ENCODE measurements around the gene LCE2C. TPM values are rescaled to one million over a fixed set of nuclear protein-coding genes. Genes with fewer than 3 reads are reported as not detected.
"Not testable (repeated sequence)": the region's sequence is repeated elsewhere in the genome, so short reads cannot be mapped to it uniquely, and the experiment has no call there.

The LCE2C gene
- not detected in 2 replicates for polyA plus RNA-seq (2013)

- not testable (repeated sequence) for H2AK5ac ChIP-seq (ENCODE audit: low read length); H3K4me2 ChIP-seq (ENCODE audit: low read length); H3K9ac ChIP-seq (ENCODE audit: low read length); H4K8ac ChIP-seq (ENCODE audit: low read depth, low read length); H3K36me3 ChIP-seq (ENCODE audit: control insufficient read depth in 1 of 2, insufficient read depth in 2 of 2, low read length in 2 of 2); H4K91ac ChIP-seq (ENCODE audit: low read depth, low read length); H3K4me3 ChIP-seq (ENCODE audit: low read depth, low read length); H2BK12ac ChIP-seq (ENCODE audit: low read length); H4K12ac ChIP-seq (ENCODE audit: low read depth, low read length); H3K27ac ChIP-seq (ENCODE audit: low read depth, low read length); H3K79me2 ChIP-seq (ENCODE audit: control insufficient read depth, insufficient read depth, low read length, poor library complexity); H2BK120ac ChIP-seq (ENCODE audit: insufficient read depth, low read length, poor library complexity); H3K79me1 ChIP-seq (ENCODE audit: low read length); H3K4me1 ChIP-seq (ENCODE audit: control insufficient read depth in 1 of 2, insufficient read depth in 2 of 2, low read length in 2 of 2); H3K27me3 ChIP-seq (ENCODE audit: insufficient read depth, low read length); H2AFZ ChIP-seq (ENCODE audit: insufficient read depth, low read length, poor library complexity); H2BK5ac ChIP-seq (ENCODE audit: low read depth, low read length, poor library complexity); H3K4ac ChIP-seq (ENCODE audit: low read depth, low read length); H3K14ac ChIP-seq (ENCODE audit: low read length); H3K18ac ChIP-seq (ENCODE audit: low read length); H3K23ac ChIP-seq (ENCODE audit: low read length)
- peak; percentile 42 to 67 for DNase-seq
- peaks cover 22% of the 10 kb centered on the region for H3K9me3 ChIP-seq (ENCODE audit: insufficient read depth, low read depth, low read length)
- WGBS (ENCODE audit: extremely low coverage, insufficient coverage, insufficient read length): no CpG with 5 or more reads among the region's 3 CpGs
Observed at GRCh38 chr1:152674983-152675382, at the start of gene LCE2C. LCE2C (plus strand) TSS chr1:152675279; CDS start chr1:152676016, 737 bp downstream.

- no CpG with 5 or more reads among the region's 1 CpG for WGBS (ENCODE audit: extremely low coverage, insufficient coverage, insufficient read length)
- Histone ChIP-seq H3K4me3 (ENCODE audit: low read depth, low read length) (no peak overlapping the region), H3K18ac (ENCODE audit: low read length) (no peak overlapping the region), H3K4ac (ENCODE audit: low read depth, low read length) (no peak overlapping the region), H4K12ac (ENCODE audit: low read depth, low read length) (no peak overlapping the region), H2BK120ac (ENCODE audit: insufficient read depth, low read length, poor library complexity) (no peak overlapping the region), H3K9ac (ENCODE audit: low read length) (no peak overlapping the region), H3K4me2 (ENCODE audit: low read length) (no peak overlapping the region), H3K79me1 (ENCODE audit: low read length) (no peaks in the 10 kb centered on the region), H2AK5ac (ENCODE audit: low read length) (no peak overlapping the region), H3K79me2 (ENCODE audit: control insufficient read depth, insufficient read depth, low read length, poor library complexity) (no peaks in the 10 kb centered on the region), H3K14ac (ENCODE audit: low read length) (no peak overlapping the region), H2BK5ac (ENCODE audit: low read depth, low read length, poor library complexity) (no peak overlapping the region), H3K9me3 (ENCODE audit: insufficient read depth, low read depth, low read length) (peaks cover 46% of the 10 kb centered on the region), H4K8ac (ENCODE audit: low read depth, low read length) (no peak overlapping the region), H3K36me3 (ENCODE audit: control insufficient read depth in 1 of 2, insufficient read depth in 2 of 2, low read length in 2 of 2) (no peaks in the 10 kb centered on the region), H3K23ac (ENCODE audit: low read length) (no peak overlapping the region), H2BK12ac (ENCODE audit: low read length) (no peak overlapping the region), H3K27me3 (ENCODE audit: insufficient read depth, low read length) (no peaks in the 10 kb centered on the region), H2AFZ (ENCODE audit: insufficient read depth, low read length, poor library complexity) (no peak overlapping the region), H3K4me1 (ENCODE audit: control insufficient read depth in 1 of 2, insufficient read depth in 2 of 2, low read length in 2 of 2) (no peaks in the 10 kb centered on the region), H4K91ac (ENCODE audit: low read depth, low read length) (no peak overlapping the region), H3K27ac (ENCODE audit: low read depth, low read length) (no peak overlapping the region)
- DNase-seq: peak in 1 of 2 donors; percentile 0
Observed at GRCh38 chr1:152626744-152627143, 48.3 kb upstream of the LCE2C start.

- Histone ChIP-seq H3K27ac (ENCODE audit: low read depth, low read length) (no peak overlapping the region), H2BK120ac (ENCODE audit: insufficient read depth, low read length, poor library complexity) (no peak overlapping the region), H4K91ac (ENCODE audit: low read depth, low read length) (no peak overlapping the region), H2AFZ (ENCODE audit: insufficient read depth, low read length, poor library complexity) (no peak overlapping the region), H2BK5ac (ENCODE audit: low read depth, low read length, poor library complexity) (no peak overlapping the region), H3K9me3 (ENCODE audit: insufficient read depth, low read depth, low read length) (peaks cover 26% of the 10 kb centered on the region), H4K12ac (ENCODE audit: low read depth, low read length) (no peak overlapping the region), H3K4ac (ENCODE audit: low read depth, low read length) (no peak overlapping the region), H2AK5ac (ENCODE audit: low read length) (no peak overlapping the region), H3K79me1 (ENCODE audit: low read length) (no peaks in the 10 kb centered on the region), H3K9ac (ENCODE audit: low read length) (no peak overlapping the region), H3K14ac (ENCODE audit: low read length) (no peak overlapping the region), H3K79me2 (ENCODE audit: control insufficient read depth, insufficient read depth, low read length, poor library complexity) (no peaks in the 10 kb centered on the region), H3K4me2 (ENCODE audit: low read length) (no peak overlapping the region), H3K4me1 (ENCODE audit: control insufficient read depth in 1 of 2, insufficient read depth in 2 of 2, low read length in 2 of 2) (no peaks in the 10 kb centered on the region), H3K36me3 (ENCODE audit: control insufficient read depth in 1 of 2, insufficient read depth in 2 of 2, low read length in 2 of 2) (no peaks in the 10 kb centered on the region), H4K8ac (ENCODE audit: low read depth, low read length) (no peak overlapping the region), H3K23ac (ENCODE audit: low read length) (no peak overlapping the region), H3K27me3 (ENCODE audit: insufficient read depth, low read length) (no peaks in the 10 kb centered on the region), H2BK12ac (ENCODE audit: low read length) (no peak overlapping the region), H3K18ac (ENCODE audit: low read length) (no peak overlapping the region), H3K4me3 (ENCODE audit: low read depth, low read length) (no peak overlapping the region)
- DNase-seq: peak in 1 of 2 donors; percentile 0
- WGBS (ENCODE audit: extremely low coverage, insufficient coverage, insufficient read length): no CpG with 5 or more reads among the region's 3 CpGs
Observed at GRCh38 chr1:152630596-152630995, 44.5 kb upstream of the LCE2C start.

GRCh38 chr1:152640351-152640750, 34.7 kb upstream of the LCE2C start:
- no peak overlapping the region for H3K14ac ChIP-seq (ENCODE audit: low read length)
- H3K4ac ChIP-seq (ENCODE audit: low read depth, low read length): no peak overlapping the region
- H4K8ac ChIP-seq (ENCODE audit: low read depth, low read length): no peak overlapping the region
- no peak overlapping the region for H3K23ac ChIP-seq (ENCODE audit: low read length)
- WGBS (ENCODE audit: extremely low coverage, insufficient coverage, insufficient read length): no CpG with 5 or more reads among the region's 1 CpG
- H4K91ac ChIP-seq (ENCODE audit: low read depth, low read length): no peak overlapping the region
- H3K18ac ChIP-seq (ENCODE audit: low read length): no peak overlapping the region
- H2AK5ac ChIP-seq (ENCODE audit: low read length): no peak overlapping the region
- no peak for DNase-seq
- H3K27me3 ChIP-seq (ENCODE audit: insufficient read depth, low read length): no peaks in the 10 kb centered on the region
- no peak overlapping the region for H3K4me2 ChIP-seq (ENCODE audit: low read length)
- no peak overlapping the region for H2AFZ ChIP-seq (ENCODE audit: insufficient read depth, low read length, poor library complexity)
- no peaks in the 10 kb centered on the region for H3K79me2 ChIP-seq (ENCODE audit: control insufficient read depth, insufficient read depth, low read length, poor library complexity)
- H3K27ac ChIP-seq (ENCODE audit: low read depth, low read length): no peak overlapping the region
- H4K12ac ChIP-seq (ENCODE audit: low read depth, low read length): no peak overlapping the region
- H3K79me1 ChIP-seq (ENCODE audit: low read length): no peaks in the 10 kb centered on the region
- no peak overlapping the region for H3K4me3 ChIP-seq (ENCODE audit: low read depth, low read length)
- H3K4me1 ChIP-seq (ENCODE audit: control insufficient read depth in 1 of 2, insufficient read depth in 2 of 2, low read length in 2 of 2): no peaks in the 10 kb centered on the region
- no peak overlapping the region for H2BK120ac ChIP-seq (ENCODE audit: insufficient read depth, low read length, poor library complexity)
- no peak overlapping the region for H2BK12ac ChIP-seq (ENCODE audit: low read length)
- no peak overlapping the region for H3K9ac ChIP-seq (ENCODE audit: low read length)
- no peak overlapping the region for H2BK5ac ChIP-seq (ENCODE audit: low read depth, low read length, poor library complexity)
- peaks cover 12% of the 10 kb centered on the region for H3K9me3 ChIP-seq (ENCODE audit: insufficient read depth, low read depth, low read length)
- H3K36me3 ChIP-seq (ENCODE audit: control insufficient read depth in 1 of 2, insufficient read depth in 2 of 2, low read length in 2 of 2): no peaks in the 10 kb centered on the region
